K562 (cell line): ENCODE data around the gene PPDPF. TPM values are rescaled to one million over a fixed set of nuclear protein-coding genes. Genes with fewer than 3 reads are reported as not detected.

Source experiments
- CBX3 ChIP-seq, 2 experiments: IDR thresholded peaks; 1 replicate in 1 of 2; 2 replicates in 1 of 2; pipeline ENCODE4 v1.6.1; 2012; ENCODE audit warnings: inconsistent platforms in 2 of 2, low read length in 2 of 2, borderline replicate concordance in 1 of 2, control low read depth in 1 of 2
- CUX1 ChIP-seq: fragments of 200-800 bp; sonication (Bioruptor generic); IDR thresholded peaks from 2 replicates; pipeline ENCODE4 v1.6.1; 2016; ENCODE audit warnings: missing genetic modification characterization, missing compliant biosample characterization
- EGR1 ChIP-seq: fragments of 450-650 bp; conservative IDR thresholded peaks from 2 replicates; pipeline ENCODE4 v1.6.1; 2017; ENCODE audit warnings: mild to moderate bottlenecking
- EP400 ChIP-seq: fragments of 450-650 bp; IDR thresholded peaks from 2 replicates; pipeline ENCODE4 v1.6.1; 2017; ENCODE audit warnings: antibody characterized with exemption, mild to moderate bottlenecking, moderate library complexity
- FOXJ2 ChIP-seq: fragments of 200-800 bp; sonication (Bioruptor generic); IDR thresholded peaks from 2 replicates; pipeline ENCODE4 v1.6.1; 2016; ENCODE audit warnings: missing genetic modification characterization, missing compliant biosample characterization
- HDAC8 ChIP-seq: fragments of 450-650 bp; IDR thresholded peaks from 2 replicates; pipeline ENCODE4 v1.6.1; 2016; ENCODE audit warnings: mild to moderate bottlenecking, missing genetic modification characterization, moderate library complexity, missing compliant biosample characterization
- HLTF ChIP-seq: fragments of 450-650 bp; IDR thresholded peaks from 2 replicates; pipeline ENCODE4 v1.6.1; 2016
- JUN ChIP-seq, 2 experiments: sonication (generic) in 1 of 2; formaldehyde crosslinking in 1 of 2; IDR thresholded peaks; 2 replicates each; pipeline versions ENCODE4 v1.6.1 to v1.8.0; 2012 to 2022; ENCODE audit warnings: borderline replicate concordance in 2 of 2, mild to moderate bottlenecking in 2 of 2, improper control_type of control experiment in 1 of 2, low read depth in 1 of 2, low read length in 1 of 2, missing genetic modification reagents in 1 of 2
- MAFG ChIP-seq: fragments of 450-650 bp; conservative IDR thresholded peaks from 2 replicates; pipeline ENCODE4 v1.6.1; 2016; ENCODE audit warnings: missing genetic modification characterization, missing compliant biosample characterization
- MTA3 ChIP-seq: fragments of 450-650 bp; formaldehyde crosslinking; IDR thresholded peaks from 2 replicates; pipeline ENCODE4 v1.6.1; 2017; ENCODE audit warnings: mild to moderate bottlenecking, borderline replicate concordance
- NONO ChIP-seq, 2 experiments: fragments of 200-400 bp in 1 of 2; fragments of 450-650 bp in 1 of 2; formaldehyde crosslinking in 1 of 2; IDR thresholded peaks; 2 replicates each; pipeline ENCODE4 v1.6.1; 2017; ENCODE audit warnings: low read depth in 2 of 2, mild to moderate bottlenecking in 2 of 2, moderate library complexity in 2 of 2, low read length in 1 of 2
- NR1H2 ChIP-seq: sonication (generic); formaldehyde crosslinking; IDR thresholded peaks from 2 replicates; pipeline ENCODE4 v1.4.0; 2020; ENCODE audit warnings: mild to moderate bottlenecking, missing genetic modification reagents
- POLR2B ChIP-seq: fragments of 450-650 bp; IDR thresholded peaks from 2 replicates; pipeline ENCODE4 v1.6.1; 2018; ENCODE audit warnings: low read depth; ENCODE audit not compliant: partially characterized antibody
- SIN3A ChIP-seq, 2 experiments: fragments of 150-350 bp in 1 of 2; IDR thresholded peaks; 2 replicates each; pipeline ENCODE4 v1.6.1; 2011 to 2016; ENCODE audit warnings: borderline replicate concordance in 2 of 2, low read depth in 2 of 2, low read length in 2 of 2, mild to moderate bottlenecking in 2 of 2, moderate library complexity in 2 of 2; ENCODE audit not compliant: control insufficient read depth in 1 of 2
- TBP ChIP-seq: optimal IDR thresholded peaks from 2 replicates; pipeline ENCODE3; 2011; ENCODE audit warnings: low read depth, low read length, improper control_type of control experiment
- TRIM24 ChIP-seq, 2 experiments: fragments of 450-650 bp; IDR thresholded peaks; 2 replicates each; pipeline ENCODE4 v1.6.1; 2016
- ZBTB26 ChIP-seq: fragments of 450-650 bp; formaldehyde crosslinking; IDR thresholded peaks from 2 replicates; pipeline ENCODE4 v1.4.0; 2022; ENCODE audit warnings: missing genetic modification characterization
- ZNF354B ChIP-seq: fragments of 250-450 bp; sonication (Bioruptor Pico); IDR thresholded peaks from 2 replicates; pipeline ENCODE4 v1.4.0; 2020
- ZNF79 ChIP-seq: fragments of 250-450 bp; sonication (Bioruptor Pico); IDR thresholded peaks from 2 replicates; pipeline ENCODE4 v1.4.0; 2020; ENCODE audit warnings: low read depth, mild to moderate bottlenecking, moderate library complexity
- polyA plus RNA-seq, 8 experiments: library from polyadenylated mRNA; depleted of rRNA in 4 of 8; stranded (reverse) in 5 of 8; unstranded in 3 of 8; fragments of >200 nt; fragmentation: Nextera tagmentation in 2 of 8; fragmentation: Illumina TruSeq in 1 of 8; extraction: Ambion mirVana in 2 of 8; extraction: Trizol in 1 of 8; gene quantifications; 2 replicates each; pipeline versions ENCODE4 v1.2.1 to v1.2.3, GENCODE V29; 2011 to 2014; ENCODE audit warnings: inconsistent platforms in 1 of 8, missing spikeins in 1 of 8
- total RNA-seq, 7 experiments: library from RNA; depleted of rRNA in 6 of 7; stranded (reverse); fragments of >200 nt in 6 of 7; fragmentation: Illumina TruSeq in 2 of 7; extraction: Trizol in 2 of 7; gene quantifications; 2 replicates each; pipeline versions ENCODE4 v1.2.1 to v1.2.3, GENCODE V29; 2011 to 2021; ENCODE audit warnings: low replicate concordance in 1 of 7

Gene PPDPF
- total and polyA plus RNA-seq, 9 of the 15 experiments (the other 6 are each of a cell fraction or from before 2014, with no cell fraction given): 0.77 to 233 (median 10.5) TPM

GRCh38 chr20:63520504-63520933 is at the start of gene PPDPF (continued):
- TF ChIP-seq CUX1 (CRISPR knock-in tag): no peak
- TF ChIP-seq POLR2B: peak; percentile 52
- no peak for TF ChIP-seq EGR1
- TF ChIP-seq FOXJ2 (tag): no peak
- no peak for TF ChIP-seq HLTF
- no peak for TF ChIP-seq NR1H2 (CRISPR knock-in tag)
- TF ChIP-seq ZNF354B: no peak
- no peak for TF ChIP-seq ZNF79 (CRISPR knock-in tag)
- TF ChIP-seq CBX3 (IDR thresholded peaks at IDR 0.05; ENCODE audit: borderline replicate concordance in 1 of 2, low read length in 2 of 2): no peak
- no peak for TF ChIP-seq MAFG (tag)
- TF ChIP-seq JUN (IDR thresholded peaks at IDR 0.05; ENCODE audit: borderline replicate concordance, low read depth, low read length): no peak
- peak; percentile 38; the same call in 1 of the 2 replicates for TF ChIP-seq JUN (CRISPR knock-in tag; IDR thresholded peaks at IDR 0.05; ENCODE audit: borderline replicate concordance)
- TF ChIP-seq TBP: peak; percentile 97
- TF ChIP-seq MTA3: peak; percentile 96
- TF ChIP-seq SIN3A (IDR thresholded peaks at IDR 0.05; ENCODE audit: borderline replicate concordance in 2 of 2, control insufficient read depth in 1 of 2, low read depth in 2 of 2, low read length in 2 of 2): peak in 1 of 2 experiments; percentile 37; a peak in 1 of 4 replicates
- TF ChIP-seq TRIM24 (IDR thresholded peaks at IDR 0.05): no peak
- no peak for TF ChIP-seq HDAC8
- no peak for TF ChIP-seq ZBTB26 (CRISPR knock-in tag)
- TF ChIP-seq NONO (IDR thresholded peaks at IDR 0.05; ENCODE audit: low read depth in 2 of 2, low read length in 1 of 2): peak in 1 of 2 experiments; percentile 84; a peak in 2 of 4 replicates
- TF ChIP-seq EP400: no peak
